ENCODE results near the gene TUBD1.
A peak's percentile ranks its signal among the peaks of the same experiment; 100 is the strongest.

GRCh38 chr17:59892251-59892923, 356 bp downstream of the TUBD1 start:
- no peak for TF ChIP-seq EP300 (IDR thresholded peaks at IDR 0.05)
- TF ChIP-seq CTCF (IDR thresholded peaks at IDR 0.05): peak in 1 of 4 experiments; percentile 20
- no peak for TF ChIP-seq POLR2A (IDR thresholded peaks at IDR 0.05)
- TF ChIP-seq POLR2AphosphoS5 (IDR thresholded peaks at IDR 0.05): no peak

Data from gastroesophageal sphincter (tissue), 3 donors.